HG03196 (cell line): Measurements from ENCODE around the gene RER1.

Experiments used
- ATAC-seq: cut with Tn5 transposase; IDR thresholded peaks from one replicate; pipeline ENCODE4 v1.9.1; 2021; ENCODE audit not compliant: unreplicated experiment

The RER1 gene, protein sequence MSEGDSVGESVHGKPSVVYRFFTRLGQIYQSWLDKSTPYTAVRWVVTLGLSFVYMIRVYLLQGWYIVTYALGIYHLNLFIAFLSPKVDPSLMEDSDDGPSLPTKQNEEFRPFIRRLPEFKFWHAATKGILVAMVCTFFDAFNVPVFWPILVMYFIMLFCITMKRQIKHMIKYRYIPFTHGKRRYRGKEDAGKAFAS

DNA sequence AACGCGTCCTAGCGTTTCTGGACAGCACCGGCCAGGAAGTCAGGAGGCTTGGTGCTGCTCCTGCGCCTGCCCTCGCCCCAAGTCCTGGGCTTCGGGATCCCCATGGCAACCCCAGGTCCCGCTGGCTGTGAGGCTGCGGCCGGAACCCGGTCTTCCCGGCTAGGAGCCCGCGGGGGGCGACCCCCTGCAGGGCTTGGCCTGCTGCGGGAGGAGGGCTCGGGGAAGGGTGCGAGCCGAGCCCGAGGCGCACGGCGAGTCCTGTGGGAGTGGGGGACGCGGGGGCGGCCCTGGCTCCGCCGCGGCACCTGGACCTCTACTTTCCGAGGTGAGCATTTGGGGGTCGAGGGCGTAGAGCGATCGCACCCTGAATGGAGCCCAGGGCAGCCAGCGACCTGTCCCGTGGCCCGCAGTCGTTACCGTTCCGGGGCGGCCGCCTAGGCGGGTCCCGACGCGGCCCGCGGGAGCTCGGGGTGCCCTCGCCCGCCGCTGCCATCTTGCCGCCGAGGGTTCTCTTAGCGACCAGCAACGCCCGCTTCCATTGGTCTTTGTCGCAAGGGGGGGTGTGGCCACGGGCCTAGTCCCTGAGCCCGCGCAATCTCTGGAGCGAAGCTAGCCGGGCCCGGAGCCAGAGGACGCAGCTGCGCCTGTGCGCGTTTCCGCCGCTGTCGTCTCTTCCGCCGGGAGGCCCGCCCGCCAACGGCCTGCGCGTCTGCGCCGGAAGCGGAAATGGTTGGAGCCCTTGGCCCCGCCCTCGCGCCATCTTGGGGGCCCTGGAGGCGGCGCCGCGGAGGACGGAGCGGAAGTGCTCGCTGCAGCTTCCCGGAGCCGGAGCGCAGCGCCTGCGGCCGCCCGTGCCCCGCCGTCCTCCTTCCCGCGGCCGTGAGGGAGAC is at the start of gene RER1, which contains the start of gene MORN1:
TSS of gene RER1 (plus strand) at position 801 of the 890 bp plus-strand sequence. CDS start 3,950 bp downstream, outside the sequence.
TSS of gene MORN1 (minus strand) at position 514 of the 890 bp plus-strand sequence. CDS start at position 493, 21 bp downstream.
- peak; percentile 84 for ATAC-seq

DNA sequence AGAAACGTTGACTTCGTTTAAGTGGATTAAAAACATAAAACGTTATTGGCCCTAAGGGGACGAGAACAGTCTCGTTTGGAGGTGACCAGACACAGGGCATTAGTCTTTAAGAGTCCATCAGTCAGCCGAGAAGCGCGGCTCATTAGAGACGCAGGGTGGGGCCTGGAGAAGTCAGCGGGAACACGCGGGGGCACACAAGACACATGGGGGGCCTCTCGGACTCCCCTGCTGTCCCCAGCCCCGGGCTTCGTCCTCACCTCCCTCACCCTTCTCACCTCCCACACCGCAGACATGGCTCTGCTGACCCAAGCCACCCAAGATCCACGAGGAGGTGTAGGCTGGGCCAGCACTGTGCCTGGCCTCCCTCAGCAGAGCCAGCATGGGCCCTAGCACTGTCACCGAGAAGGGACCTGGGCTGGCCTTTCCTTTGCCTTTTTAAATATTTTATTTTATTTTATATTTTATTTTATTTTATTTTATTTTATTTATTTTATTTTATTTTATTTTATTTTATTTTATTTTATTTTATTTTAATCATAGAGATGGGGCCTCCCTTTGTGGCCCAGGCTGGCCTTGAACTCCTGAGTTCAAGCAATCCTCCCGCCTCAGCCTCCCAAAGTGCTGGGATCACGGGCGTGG is 49.1 kb upstream of the RER1 start:
- ATAC-seq, result no peak

DNA sequence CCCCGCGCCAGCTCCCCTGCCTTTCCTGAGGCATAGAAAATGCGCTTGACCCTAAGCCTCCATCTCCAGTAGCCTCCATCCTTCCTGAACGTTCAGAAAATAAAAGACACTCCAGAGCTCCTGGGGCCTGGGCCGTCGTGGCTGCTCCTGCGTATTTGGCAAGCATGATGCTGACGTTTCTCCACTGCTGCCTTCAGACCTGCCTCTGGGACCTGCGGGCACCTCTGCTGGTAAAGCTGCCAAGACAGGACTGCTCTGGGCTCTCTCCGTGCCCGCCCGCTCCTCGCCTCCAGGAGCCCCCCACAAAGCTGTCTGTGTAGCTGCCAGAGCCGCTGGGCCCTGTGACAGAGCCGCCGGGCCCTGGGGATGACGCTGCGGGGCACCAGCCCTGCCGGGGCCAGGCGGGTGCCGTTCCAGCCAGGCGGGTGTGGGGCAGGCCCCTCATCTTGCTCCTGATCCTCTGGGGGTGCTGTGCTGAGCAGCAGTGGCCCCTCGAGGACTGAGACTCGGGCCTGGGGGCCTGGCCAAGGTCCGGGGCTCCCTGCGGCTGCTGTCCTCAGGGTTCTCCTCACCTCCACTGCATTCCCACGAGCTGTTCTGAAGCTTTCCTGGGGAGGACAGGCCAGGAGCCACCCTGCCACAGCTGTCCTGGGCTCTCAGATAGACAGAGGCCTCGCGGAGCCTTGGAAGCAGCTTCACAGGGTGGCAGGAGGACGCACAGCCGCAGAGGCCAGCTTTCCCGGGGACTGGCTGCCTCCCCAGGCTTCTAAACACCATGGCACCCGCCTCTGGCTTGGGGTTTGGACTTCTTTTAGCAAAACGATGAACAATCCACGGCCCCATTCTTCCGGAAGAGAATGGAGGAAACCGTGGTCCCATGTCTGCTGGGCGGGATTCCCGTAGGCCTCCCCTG is 48.4 kb upstream of the RER1 start:
- no peak for ATAC-seq

DNA sequence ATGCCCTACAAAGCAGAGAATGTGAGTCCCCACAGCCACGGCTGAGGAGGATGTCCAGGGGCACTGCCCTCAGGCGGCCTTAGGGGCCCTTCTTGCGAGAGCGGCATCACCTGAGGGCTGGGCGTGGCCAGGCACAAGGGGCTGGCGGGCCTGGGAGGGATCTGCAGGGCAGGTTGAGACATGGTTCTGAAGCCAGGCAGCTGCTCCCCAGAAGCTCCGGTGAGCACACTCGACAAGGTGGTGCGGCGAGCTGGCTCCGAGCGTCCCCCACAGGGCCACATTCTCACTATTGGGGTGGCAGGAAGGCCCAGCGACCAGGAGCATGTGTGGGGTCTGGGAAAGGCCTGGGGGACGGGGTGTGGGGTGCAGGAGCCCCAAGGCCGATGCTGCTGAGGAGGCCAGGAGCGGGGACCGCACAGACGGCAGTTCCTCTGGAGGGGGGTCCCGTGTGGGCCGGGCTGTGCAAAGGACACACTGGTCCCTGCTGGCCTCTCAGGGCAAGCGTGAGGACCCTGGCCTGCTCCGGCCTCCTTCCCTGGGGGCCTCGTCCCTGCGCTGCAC is 47.4 kb upstream of the RER1 start:
- no peak for ATAC-seq

DNA sequence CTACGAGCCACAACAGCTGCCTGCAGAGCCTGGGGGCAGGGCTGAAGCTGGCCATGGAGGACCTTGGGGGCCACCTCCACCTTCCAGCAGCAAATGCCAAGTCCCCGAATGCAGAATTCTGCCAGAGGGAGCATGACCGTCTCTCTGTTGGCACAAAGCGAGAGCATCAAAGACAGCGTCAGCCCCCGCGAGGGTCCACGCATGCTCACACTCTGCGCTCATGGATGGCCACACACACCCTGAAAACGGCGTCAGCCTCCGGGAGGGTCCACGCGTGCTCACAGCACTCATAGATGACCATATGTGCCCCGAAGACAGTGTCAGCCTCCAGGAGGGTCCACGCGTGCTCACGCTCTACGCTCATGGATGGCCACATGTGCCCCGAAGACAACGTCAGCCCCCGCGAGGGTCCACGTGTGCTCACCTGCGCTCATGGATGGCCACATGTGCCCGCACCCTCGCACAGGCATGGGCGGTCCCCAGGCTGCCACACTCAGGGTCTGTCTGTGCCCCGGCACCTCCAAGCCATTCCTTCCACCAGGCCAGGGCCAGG is 46.8 kb upstream of the RER1 start:
- no peak for ATAC-seq

DNA sequence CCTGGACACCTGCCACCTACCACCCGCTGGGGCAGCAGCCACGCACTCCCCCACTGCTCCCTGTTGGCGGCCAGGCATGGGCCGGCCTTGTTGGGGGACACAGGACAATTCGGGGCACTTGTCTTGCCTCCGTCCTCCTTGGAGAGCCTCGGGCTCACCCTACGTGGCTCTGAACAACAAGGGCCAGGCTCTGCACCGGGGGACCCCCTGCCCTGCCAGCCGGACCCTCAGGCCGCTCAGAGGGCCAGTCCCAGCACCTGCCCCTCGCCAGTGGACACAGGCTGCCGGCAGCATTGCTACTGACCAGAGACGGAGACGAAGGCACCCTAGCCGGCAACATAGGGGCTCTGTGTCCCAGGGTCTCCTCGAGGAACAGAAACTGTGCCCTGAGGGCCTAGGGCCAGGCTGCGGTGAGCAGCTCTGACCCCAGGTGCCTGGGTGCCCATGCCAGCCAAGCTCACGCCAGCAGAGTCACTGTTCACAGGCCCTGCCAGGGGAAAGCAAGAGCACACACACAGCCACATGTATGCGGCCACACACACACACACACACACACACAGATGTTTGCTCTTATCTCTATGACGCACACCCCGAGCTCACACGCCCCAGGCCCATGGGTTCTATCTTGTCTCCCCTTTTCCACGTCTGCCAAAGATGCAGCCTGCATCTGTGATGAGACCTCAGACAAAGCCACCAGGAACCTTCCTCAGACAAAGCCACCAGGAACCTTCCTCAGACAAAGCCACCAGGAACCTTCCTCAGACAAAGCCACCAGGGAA is 46.2 kb upstream of the RER1 start:
- ATAC-seq, result no peak

DNA sequence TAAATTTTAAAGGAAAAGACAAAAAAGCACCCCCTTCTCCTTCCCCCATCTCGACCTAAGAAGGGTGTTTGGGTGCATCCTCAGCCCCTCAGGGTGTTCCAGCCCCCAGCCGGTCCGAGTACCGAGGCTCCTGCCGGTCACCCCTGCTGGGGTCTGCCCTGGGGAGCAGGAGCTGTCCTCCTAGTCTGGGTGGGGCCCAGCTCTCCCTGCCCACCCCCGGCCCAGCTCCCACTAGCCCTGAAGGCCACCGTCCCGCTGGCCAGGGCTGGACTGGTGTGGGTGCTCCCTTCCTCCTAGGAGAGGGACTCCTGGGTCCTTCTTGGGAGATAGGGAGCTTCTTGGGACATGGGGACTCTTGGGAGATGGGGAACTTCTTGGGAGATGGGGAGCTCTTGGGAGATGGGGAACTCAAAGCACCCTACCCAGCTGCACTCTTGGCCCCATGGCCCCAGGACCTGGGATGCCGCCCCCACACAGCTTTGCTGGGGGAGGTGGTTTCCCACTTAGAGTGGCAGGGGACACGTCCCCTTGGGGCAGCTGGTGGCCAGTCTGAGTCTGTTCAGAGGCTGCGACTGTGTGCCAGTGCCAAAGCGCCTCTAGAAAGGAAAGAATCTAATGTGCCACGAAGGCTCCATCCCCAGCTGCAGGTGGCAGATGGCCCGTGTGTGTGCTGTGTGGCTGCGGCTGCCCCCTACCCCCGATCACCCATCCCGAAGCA is 44.8 kb upstream of the RER1 start:
- ATAC-seq, result no peak

DNA sequence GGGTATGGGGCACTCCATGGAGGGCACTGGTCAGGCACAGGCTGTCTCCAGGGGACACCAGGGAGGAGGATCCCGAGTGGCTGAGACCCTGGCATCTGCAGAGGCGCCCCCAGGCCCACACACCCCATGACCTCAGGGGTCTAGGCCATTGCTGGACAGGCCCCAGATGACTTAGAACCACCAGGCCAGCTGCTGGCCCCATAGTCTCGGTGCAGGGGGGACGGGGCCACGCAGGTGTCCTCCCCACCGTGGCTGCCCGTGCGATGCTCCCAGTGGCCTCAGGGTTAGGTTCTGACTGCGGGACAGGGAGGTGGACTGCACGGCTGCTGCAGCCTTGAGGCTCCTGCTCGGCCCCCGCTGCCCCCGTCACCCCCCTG is 44.2 kb upstream of the RER1 start:
- ATAC-seq, result no peak

DNA sequence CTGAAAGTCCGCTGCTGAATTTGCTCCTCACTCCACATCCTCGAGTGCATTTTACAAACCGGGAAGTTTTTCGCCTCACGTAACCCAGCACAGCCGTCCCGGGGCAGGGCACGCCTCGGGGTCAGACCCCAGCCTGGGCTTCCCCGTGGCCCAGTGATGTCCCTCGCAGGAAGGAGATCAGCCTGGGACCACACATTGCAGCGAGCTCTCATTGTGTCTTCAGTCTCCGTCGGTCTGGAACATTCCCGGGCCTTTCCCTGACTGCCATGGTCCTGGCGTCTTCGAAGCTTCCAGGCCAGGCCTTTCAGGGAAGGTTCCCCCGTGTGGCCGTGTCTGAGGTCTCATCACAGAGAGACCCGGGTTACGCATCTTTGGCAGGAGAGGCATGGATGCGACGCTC is 43.7 kb upstream of the RER1 start:
- no peak for ATAC-seq

DNA sequence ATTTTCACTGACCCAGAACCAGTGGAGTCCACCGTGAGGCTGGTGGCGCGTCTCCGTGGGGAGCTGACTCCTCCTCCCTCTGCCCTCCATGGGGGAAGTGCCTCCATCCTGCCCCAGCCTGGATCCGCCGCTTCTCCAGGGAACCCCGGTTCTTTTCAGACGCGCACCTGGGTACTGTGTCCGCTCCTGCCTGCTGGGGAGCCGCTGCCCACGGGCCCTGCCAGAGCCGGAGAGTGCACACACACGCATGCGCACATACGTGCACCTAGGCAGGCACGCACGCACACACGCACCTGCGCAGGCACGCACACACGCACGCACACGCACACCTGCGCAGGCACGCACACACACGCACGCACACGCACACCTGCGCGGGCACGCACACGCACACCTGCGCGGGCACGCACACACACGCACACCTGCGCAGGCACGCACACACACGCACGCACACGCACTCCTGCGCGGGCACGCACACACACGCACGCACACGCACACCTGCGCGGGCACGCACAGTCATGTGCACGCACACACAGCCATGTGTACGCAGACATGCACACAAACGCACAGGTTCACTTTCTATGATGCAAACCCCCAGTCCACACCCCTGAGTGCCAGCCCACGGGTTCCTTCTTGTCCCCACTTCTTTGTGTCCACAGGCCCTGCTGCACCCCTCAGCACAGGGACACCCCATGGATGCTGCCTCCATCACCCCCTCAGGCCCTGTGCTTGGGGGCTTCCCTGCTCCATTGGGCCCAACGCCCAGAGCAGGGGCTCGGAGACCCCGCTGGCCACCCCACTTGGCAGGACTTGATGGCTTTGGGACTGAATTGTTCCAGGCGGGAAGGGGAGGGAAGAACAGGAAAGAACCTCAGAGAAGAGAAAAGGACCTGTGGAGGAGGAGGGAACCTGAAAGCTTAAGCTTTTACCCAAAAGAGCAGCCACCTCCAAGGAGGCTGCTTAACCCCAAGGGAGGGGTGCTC is 43.0 kb upstream of the RER1 start:
- ATAC-seq, result no peak

DNA sequence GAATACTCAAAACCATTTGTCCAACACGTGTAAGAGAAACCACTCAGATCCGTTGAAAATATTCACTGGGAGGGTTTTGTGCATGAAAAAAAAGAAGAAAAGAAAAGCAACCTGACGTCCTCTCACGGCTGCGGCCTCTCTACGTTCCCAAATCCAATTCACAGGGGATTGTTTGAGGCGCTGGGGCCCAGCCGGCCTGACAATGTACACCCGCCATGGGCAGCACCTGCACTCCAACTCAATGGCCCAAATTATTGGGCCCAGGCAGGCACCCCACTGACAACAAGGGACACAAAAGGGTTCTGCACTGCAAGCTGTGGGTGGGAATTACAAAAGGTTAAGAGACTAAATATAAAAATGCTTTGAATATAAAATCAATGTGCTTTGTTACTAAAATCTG is 41.8 kb upstream of the RER1 start:
- no peak for ATAC-seq

DNA sequence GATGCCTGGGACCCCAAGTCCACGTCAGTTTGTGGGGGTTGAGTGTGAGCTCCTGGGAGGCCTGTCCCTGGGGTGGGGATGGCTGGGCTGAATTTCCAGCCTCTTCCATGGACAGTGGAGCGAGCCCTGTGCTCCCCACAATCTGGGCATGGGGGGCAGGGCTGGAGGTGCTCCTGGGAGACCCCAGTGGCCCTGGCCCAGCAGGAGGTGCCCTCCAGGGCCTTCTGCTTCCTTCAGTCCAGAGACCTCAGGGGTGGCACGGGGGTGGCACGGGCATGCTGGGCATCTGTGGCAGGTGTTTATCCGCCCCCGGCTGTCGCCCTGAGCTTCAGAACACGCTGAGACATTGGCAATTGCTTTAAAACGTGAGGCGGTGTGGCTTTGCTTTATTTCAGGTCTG is 41.1 kb upstream of the RER1 start:
- ATAC-seq, result no peak

DNA sequence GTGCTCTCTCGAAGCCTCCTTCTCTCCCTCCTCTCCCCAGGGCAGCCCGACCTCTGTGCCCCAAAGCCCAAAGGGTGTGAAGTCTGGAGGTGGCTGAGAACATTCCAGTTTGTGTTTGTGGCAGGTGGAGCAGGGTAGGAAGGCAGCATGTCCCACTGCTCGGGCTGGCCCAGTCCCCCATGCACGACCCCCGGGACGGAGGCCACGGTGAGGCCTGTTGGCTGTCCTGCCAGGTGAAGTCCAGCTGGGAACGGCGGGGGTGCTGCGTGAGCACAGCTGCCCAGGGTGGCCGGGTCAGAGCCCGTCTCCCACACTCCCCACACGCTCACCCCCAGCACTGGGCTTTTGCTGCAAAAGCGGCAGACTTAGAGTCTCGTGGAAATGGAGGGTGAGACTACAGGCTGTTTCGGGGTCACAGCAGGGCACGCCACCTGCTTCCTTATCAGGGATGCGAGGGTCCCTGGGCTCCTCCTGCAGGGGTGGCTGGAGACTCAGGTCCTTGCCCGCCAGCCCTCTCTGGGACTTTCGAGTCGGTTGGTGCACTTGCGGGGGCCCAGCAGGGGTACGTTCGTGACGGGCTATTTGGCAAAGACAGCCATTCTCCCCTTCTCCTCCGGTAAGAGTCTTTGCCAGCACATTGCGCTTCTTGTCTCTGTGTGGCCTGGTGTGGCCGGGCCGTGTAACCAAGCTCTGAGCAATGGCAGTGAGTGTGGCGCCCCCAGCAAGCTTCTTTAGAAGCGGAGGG is 40.6 kb upstream of the RER1 start:
- ATAC-seq, result no peak

DNA sequence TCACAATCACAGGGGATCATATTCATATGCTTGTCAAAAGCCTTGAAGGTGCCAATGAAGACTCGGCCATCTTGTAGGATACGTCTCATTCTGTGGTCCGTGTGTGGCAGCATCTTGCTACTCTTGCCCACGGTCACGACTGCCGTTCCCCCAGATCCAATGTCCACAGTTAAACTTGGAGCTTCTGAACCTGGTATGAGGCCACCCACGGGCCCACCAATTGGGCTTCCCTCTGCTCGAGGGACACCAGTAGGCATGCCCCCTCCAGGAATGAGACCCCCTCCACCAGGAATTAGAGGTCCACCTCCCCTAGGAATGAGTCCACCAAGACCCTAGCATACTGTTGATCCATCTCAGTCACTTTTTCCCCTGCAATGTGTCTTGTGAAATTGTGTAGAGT is 39.9 kb upstream of the RER1 start:
- ATAC-seq, result no peak

DNA sequence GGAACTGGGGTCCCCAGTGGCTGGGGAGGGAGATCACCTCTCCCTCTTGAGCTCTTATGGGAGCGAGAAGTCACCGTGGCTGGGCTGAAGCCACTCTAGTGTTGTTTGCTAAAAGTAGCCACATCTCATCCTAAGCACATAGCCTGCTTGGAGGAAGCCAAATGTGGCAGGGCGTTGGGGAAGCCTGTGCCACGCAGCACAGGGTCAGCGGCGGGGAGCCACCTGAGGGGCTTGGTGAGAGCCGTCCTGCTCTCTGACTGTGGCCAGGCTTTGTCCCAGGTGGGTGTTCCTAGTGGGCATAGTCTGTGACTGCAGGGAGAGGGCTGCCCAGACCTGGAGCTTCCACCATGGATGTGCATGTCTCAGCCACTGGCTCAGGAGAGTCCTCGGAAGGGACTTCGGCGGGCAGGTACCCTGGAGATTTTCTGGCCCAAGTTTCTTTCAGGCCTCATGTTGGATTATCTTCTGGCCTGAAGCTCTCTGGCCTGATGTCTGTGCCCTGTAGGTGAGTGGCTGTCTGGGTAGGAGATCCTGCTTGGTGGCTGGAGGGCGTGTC is 39.2 kb upstream of the RER1 start:
- no peak for ATAC-seq

DNA sequence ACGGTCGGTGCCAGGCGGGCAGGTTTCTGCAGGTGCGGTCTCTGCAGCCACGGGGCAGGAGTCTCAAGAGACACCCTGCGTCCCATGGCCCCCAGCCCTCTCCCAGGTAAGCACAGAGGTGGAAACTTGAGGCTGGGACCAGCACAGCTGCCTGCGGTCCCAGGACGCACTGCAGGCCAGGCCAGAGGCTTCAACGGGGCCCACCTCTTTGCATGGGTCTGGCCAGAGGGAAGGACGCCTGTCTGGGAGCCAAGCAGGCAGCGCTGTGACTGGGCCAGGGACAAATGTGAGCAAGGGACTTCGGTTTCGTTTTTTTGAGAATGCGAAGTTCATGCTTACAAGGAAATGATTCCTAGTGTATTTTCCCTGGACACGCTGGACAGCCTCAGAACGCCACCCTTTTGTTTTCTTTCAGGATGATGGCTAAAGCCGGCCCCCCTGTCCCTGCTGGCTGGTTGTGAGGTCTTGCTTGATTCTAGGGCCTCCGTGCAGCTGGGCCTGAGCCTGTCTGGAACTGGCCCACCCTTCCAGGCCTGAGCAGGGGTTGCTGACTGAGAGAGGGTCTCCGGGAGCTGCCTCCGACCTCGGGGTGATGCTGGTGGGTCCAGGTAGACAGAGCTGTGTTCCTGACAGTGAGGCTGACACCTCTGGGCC is 38.6 kb upstream of the RER1 start:
- ATAC-seq, result no peak
